Brain microvascular endothelial cell (primary cell): ENCODE results near the gene WT1.

Experiments
- DNase-seq: peaks from one replicate; pipeline ENCODE4 v3.0.0-alpha.2; 2020
- H3K27ac ChIP-seq: fragments of 250-450 bp; sonication (Bioruptor Pico); 2 replicates; pipeline ENCODE4 v1.5.1; 2020; ENCODE audit warnings: mild to moderate bottlenecking, moderate library complexity
- H3K27me3 ChIP-seq: fragments of 250-450 bp; sonication (Bioruptor Pico); replicated peaks from 2 replicates; pipeline ENCODE4 v1.5.1; 2020; ENCODE audit warnings: mild to moderate bottlenecking
- H3K36me3 ChIP-seq: fragments of 250-450 bp; sonication (Bioruptor Pico); replicated peaks from 2 replicates; pipeline ENCODE4 v1.5.1; 2020; ENCODE audit warnings: mild to moderate bottlenecking
- H3K4me3 ChIP-seq: 2 replicates; pipeline ENCODE4 v1.5.1; 2011; ENCODE audit warnings: low read depth, mild to moderate bottlenecking, control low read depth, low read length, moderate library complexity
- CTCF ChIP-seq: IDR thresholded peaks from 2 replicates; pipeline ENCODE4 v1.5.1; 2011; ENCODE audit warnings: low read depth, mild to moderate bottlenecking, moderate library complexity, low read length, control low read depth, inconsistent platforms; ENCODE audit errors: missing control alignments
- in situ Hi-C: cut with HindIII; loops from 2 replicates; pipeline ENCODE4 v1.10.0; 2017; ENCODE audit warnings: low sequenced_read_pairs, low pct_ligation_motif_present

Gene WT1

GRCh38 chr11:32444186-32444585, 8.8 kb upstream of the WT1 start:
- no peak for TF ChIP-seq CTCF

GRCh38 chr11:32440916-32441315, 5.6 kb upstream of the WT1 start:
- in situ Hi-C loops = no loop called here
- Histone ChIP-seq H3K27me3 (peaks cover 70% of the 10 kb centered on the region), H3K36me3 (no peaks in the 10 kb centered on the region), H3K4me3 (no peak overlapping the region), H3K27ac (no peak overlapping the region)
- no peak for DNase-seq
- TF ChIP-seq CTCF = no peak

More at GRCh38 chr11:32444186-32444585, 8.8 kb upstream of the WT1 start:
- Histone ChIP-seq H3K4me3 (no peak overlapping the region), H3K27me3 (peaks cover 39% of the 10 kb centered on the region), H3K27ac (no peak overlapping the region), H3K36me3 (no peaks in the 10 kb centered on the region)
- in situ Hi-C loops = no loop called here
- DNase-seq = no peak

GRCh38 chr11:32440312-32440908, 5.1 kb upstream of the WT1 start:
- no peak overlapping the region for H3K27ac ChIP-seq
- no peak for TF ChIP-seq CTCF
- in situ Hi-C loops = no loop called here
- no peak overlapping the region for H3K4me3 ChIP-seq
- H3K36me3 ChIP-seq = no peaks in the 10 kb centered on the region
- peaks cover 75% of the 10 kb centered on the region for H3K27me3 ChIP-seq
- no peak for DNase-seq

- H3K27ac ChIP-seq = no peak overlapping the region
- DNase-seq = no peak
- H3K4me3 ChIP-seq = no peak overlapping the region
- in situ Hi-C loops = loop anchor here (10.0 kb wide), 1 partner anchor 615 kb away; no protein-coding TSS in a partner anchor
- H3K27me3 ChIP-seq = peaks cover 81% of the 10 kb centered on the region
- TF ChIP-seq CTCF = no peak
- H3K36me3 ChIP-seq = no peaks in the 10 kb centered on the region
Measured at GRCh38 chr11:32439501-32440210, 4.3 kb upstream of the WT1 start.

GRCh38 chr11:32438866-32439489, 3.6 kb upstream of the WT1 start:
- no peak for TF ChIP-seq CTCF
- H3K27me3 ChIP-seq = peaks cover 87% of the 10 kb centered on the region
- in situ Hi-C loops = loop anchor here (10.0 kb wide), 1 partner anchor 614 kb away; no protein-coding TSS in a partner anchor
- DNase-seq = no peak
- no peak overlapping the region for H3K4me3 ChIP-seq
- H3K36me3 ChIP-seq = no peaks in the 10 kb centered on the region
- no peak overlapping the region for H3K27ac ChIP-seq
